ENCODE measurements around the gene SCAI. TPM values are rescaled to one million over a fixed set of nuclear protein-coding genes. Genes with fewer than 3 reads are reported as not detected.

The SCAI gene
- total RNA-seq, 2 donors from 2014 or later = 6.7 to 7.6 TPM

- no peaks in the 10 kb centered on the region for H3K9me3 ChIP-seq
- intact Hi-C loops (cut with DNase I) = no loop called here
- no peak overlapping the region for H3K27ac ChIP-seq
- ATAC-seq (no peak), DNase-seq (no peak)
- H3K27me3 ChIP-seq = no peaks in the 10 kb centered on the region
- H3K4me1 ChIP-seq = no peaks in the 10 kb centered on the region
- WGBS, 2 donors = 87 to 89% methylated on average over 1 of the region's 1 CpG
- no peak overlapping the region for H3K4me3 ChIP-seq
- H3K36me3 ChIP-seq (replicated peaks in 1 of 2; ENCODE audit: insufficient read depth in 1 of 2, low read depth in 2 of 2) = no peaks in the 10 kb centered on the region
- no peak for TF ChIP-seq CTCF (IDR thresholded peaks at IDR 0.05)
- TF ChIP-seq POLR2A (IDR thresholded peaks at IDR 0.05) = no peak
Observed at GRCh38 chr9:124983698-124984097, 159.6 kb downstream of the SCAI start.

- TF ChIP-seq CTCF (IDR thresholded peaks at IDR 0.05) (no peak), POLR2A (IDR thresholded peaks at IDR 0.05) (no peak)
- intact Hi-C loops (cut with DNase I) = no loop called here
- no peak for ATAC-seq
- no peak overlapping the region for H3K27ac ChIP-seq
- H3K9me3 ChIP-seq = no peaks in the 10 kb centered on the region
- no peaks in the 10 kb centered on the region for H3K27me3 ChIP-seq
- no peaks in the 10 kb centered on the region for H3K4me1 ChIP-seq
- 74 to 80% methylated on average over 4 of the region's 4 CpGs for WGBS, 2 donors
- no peak for DNase-seq
- H3K4me3 ChIP-seq = no peak overlapping the region
- H3K36me3 ChIP-seq (replicated peaks in 1 of 2; ENCODE audit: insufficient read depth in 1 of 2, low read depth in 2 of 2) = no peaks in the 10 kb centered on the region
Observed at GRCh38 chr9:124980431-124980830, 162.9 kb downstream of the SCAI start.

- H3K4me1 ChIP-seq = no peaks in the 10 kb centered on the region
- TF ChIP-seq POLR2A (IDR thresholded peaks at IDR 0.05) (no peak), CTCF (IDR thresholded peaks at IDR 0.05) (no peak)
- no peaks in the 10 kb centered on the region for H3K9me3 ChIP-seq
- intact Hi-C loops (cut with DNase I) = no loop called here
- no peaks in the 10 kb centered on the region for H3K27me3 ChIP-seq
- 41 to 42% methylated on average over 2 of the region's 2 CpGs for WGBS, 2 donors
- no peak overlapping the region for H3K4me3 ChIP-seq
- no peak for DNase-seq
- ATAC-seq = no peak
- no peak overlapping the region for H3K27ac ChIP-seq
- H3K36me3 ChIP-seq (replicated peaks in 1 of 2; ENCODE audit: insufficient read depth in 1 of 2, low read depth in 2 of 2) = no peaks in the 10 kb centered on the region
Observed at GRCh38 chr9:124975131-124975530, 168.2 kb downstream of the SCAI start.

- intact Hi-C loops (cut with DNase I) = no loop called here
- no peaks in the 10 kb centered on the region for H3K36me3 ChIP-seq (replicated peaks in 1 of 2; ENCODE audit: insufficient read depth in 1 of 2, low read depth in 2 of 2)
- WGBS, 2 donors = 95% methylated on average over 6 of the region's 6 CpGs
- H3K27ac ChIP-seq = no peak overlapping the region
- DNase-seq (no peak), ATAC-seq (no peak)
- no peak overlapping the region for H3K4me3 ChIP-seq
- no peaks in the 10 kb centered on the region for H3K27me3 ChIP-seq
- TF ChIP-seq POLR2A (IDR thresholded peaks at IDR 0.05) (no peak), CTCF (IDR thresholded peaks at IDR 0.05) (no peak)
- no peaks in the 10 kb centered on the region for H3K9me3 ChIP-seq
- H3K4me1 ChIP-seq = no peaks in the 10 kb centered on the region
Observed at GRCh38 chr9:124973807-124974206, 169.5 kb downstream of the SCAI start.

- no peak for ATAC-seq
- no peaks in the 10 kb centered on the region for H3K4me1 ChIP-seq
- 88 to 91% methylated on average over 2 of the region's 2 CpGs for WGBS, 2 donors
- H3K9me3 ChIP-seq = no peaks in the 10 kb centered on the region
- H3K27me3 ChIP-seq = no peaks in the 10 kb centered on the region
- no peaks in the 10 kb centered on the region for H3K36me3 ChIP-seq (replicated peaks in 1 of 2; ENCODE audit: insufficient read depth in 1 of 2, low read depth in 2 of 2)
- DNase-seq = no peak
- intact Hi-C loops (cut with DNase I) = no loop called here
- no peak overlapping the region for H3K4me3 ChIP-seq
- no peak overlapping the region for H3K27ac ChIP-seq
- TF ChIP-seq CTCF (IDR thresholded peaks at IDR 0.05) (no peak), POLR2A (IDR thresholded peaks at IDR 0.05) (no peak)
Observed at GRCh38 chr9:124972241-124972770, 171.0 kb downstream of the SCAI start.
